CD4-positive, alpha-beta T cell (primary cell): ENCODE results near the gene RUNX1. TPM values are rescaled to one million over a fixed set of nuclear protein-coding genes. Genes with fewer than 3 reads are reported as not detected.

Experiments used
- ATAC-seq: fragments of 200-7000 bp; cut with Tn5 transposase; one replicate; pipeline ENCODE4 v1.10.0; 2022; ENCODE audit warnings: mild to moderate bottlenecking; ENCODE audit not compliant: poor library complexity
- CTCF ChIA-PET: fragments of 350-600 bp; sonication (Branson Sonifier 250); formaldehyde crosslinking; loops from one replicate; lab custom pipeline; 2021; ENCODE audit warnings: antibody characterized with exemption, inconsistent platforms; lab: Charles Lee
- POLR2A ChIA-PET: fragments of 350-600 bp; sonication (Branson Sonifier 250); formaldehyde crosslinking; loops from one replicate; lab custom pipeline; 2021; ENCODE audit warnings: antibody characterized with exemption, inconsistent platforms; lab: Charles Lee
- DNase-seq, 14 experiments: peaks; one replicate each; pipeline ENCODE4 v3.0.0-alpha.2; 2013 to 2020; ENCODE audit warnings: mixed read lengths in 2 of 14
- H3K27ac ChIP-seq, 2 donors: one replicate each; pipeline versions ENCODE4 v1.5.1 to v1.7.0; 2013; ENCODE audit warnings: low read length in 2 of 2, low read depth in 1 of 2, mild to moderate bottlenecking in 1 of 2
- H3K27me3 ChIP-seq, 2 experiments: 1 replicate in 1 of 2; 2 replicates in 1 of 2; pipeline versions ENCODE4 v1.6.1 to v1.7.0; 2013; ENCODE audit warnings: low read length in 2 of 2, control low read depth in 1 of 2, mild to moderate bottlenecking in 1 of 2, moderate library complexity in 1 of 2; ENCODE audit not compliant: insufficient read depth in 2 of 2, control insufficient read depth in 1 of 2
- H3K36me3 ChIP-seq: one replicate; pipeline ENCODE4 v1.6.1; 2013; ENCODE audit warnings: low read length, control low read depth; ENCODE audit not compliant: insufficient read depth
- H3K4me1 ChIP-seq: one replicate; pipeline ENCODE4 v1.6.1; 2013; ENCODE audit warnings: low read length, control low read depth; ENCODE audit not compliant: insufficient read depth
- H3K4me3 ChIP-seq: one replicate; pipeline ENCODE4 v1.5.1; 2013; ENCODE audit warnings: mild to moderate bottlenecking, low read length, moderate library complexity
- H3K9me3 ChIP-seq, 2 experiments: 1 replicate in 1 of 2; 2 replicates in 1 of 2; pipeline versions ENCODE4 v1.6.1 to v1.7.0; 2013; ENCODE audit warnings: low read length in 2 of 2, mild to moderate bottlenecking in 2 of 2, control low read depth in 1 of 2, moderate library complexity in 1 of 2; ENCODE audit not compliant: control insufficient read depth in 1 of 2, insufficient read depth in 1 of 2
- H3K27ac Mint-ChIP-seq: one replicate; pipeline ENCODE4 v1.8.0; 2020; ENCODE audit warnings: mixed read lengths
- H3K27me3 Mint-ChIP-seq: one replicate; pipeline ENCODE4 v1.8.0; 2021; ENCODE audit warnings: mixed read lengths
- H3K36me3 Mint-ChIP-seq: one replicate; pipeline ENCODE4 v1.8.0; 2021; ENCODE audit warnings: low read depth, mixed read lengths
- H3K4me1 Mint-ChIP-seq: one replicate; pipeline ENCODE4 v1.8.0; 2021; ENCODE audit warnings: low read depth, mixed read lengths
- H3K4me3 Mint-ChIP-seq: one replicate; pipeline ENCODE4 v1.8.0; 2020; ENCODE audit warnings: mild to moderate bottlenecking, mixed read lengths
- H3K9me3 Mint-ChIP-seq: one replicate; pipeline ENCODE4 v1.8.0; 2020; ENCODE audit warnings: mixed read lengths
- CTCF ChIP-seq: fragments of 200-600 bp; IDR thresholded peaks from one replicate; pipeline ENCODE4 v1.8.0; 2022; ENCODE audit warnings: antibody characterized with exemption, mild to moderate bottlenecking
- intact Hi-C, 2 experiments: fragments of 100-400 bp; cut with DNase I in 1 of 2; cut with micrococcal nuclease in 1 of 2; formaldehyde crosslinking; loops; one replicate each; pipeline versions ENCODE4 v1.15.1 to v1.9.0; 2023 to 2025; cut with DNase I, micrococcal nuclease
- total RNA-seq, 174 experiments: library from RNA in 2 of 174; stranded (reverse) in 2 of 174; gene quantifications; one replicate each; pipeline ENCODE4 v1.2.3 and lab custom pipeline; 2021 to 2026

RUNX1 gene
- total RNA-seq, 2 experiments from 2014 or later: 71.7 to 74.3 TPM

GRCh38 chr21:34802180-34802899 is 246.8 kb downstream of the RUNX1 start:
- H3K9me3 Mint-ChIP-seq: no peaks in the 10 kb centered on the region
- peak overlapping the region; percentile 64 for H3K27ac Mint-ChIP-seq
- Histone ChIP-seq H3K4me3 (no peak overlapping the region), H3K27me3 (no peaks in the 10 kb centered on the region), H3K4me1 (peaks cover 3% of the 10 kb centered on the region), H3K9me3 (no peaks in the 10 kb centered on the region), H3K36me3 (peaks cover 56% of the 10 kb centered on the region), H3K27ac (no peak overlapping the region)
- TF ChIP-seq CTCF: no peak
- intact Hi-C loops: loop anchor here in 1 of 2 experiments (10.0 kb wide), 1 partner anchor 812 kb away; no protein-coding TSS in a partner anchor
- peaks cover 90% of the 10 kb centered on the region for H3K36me3 Mint-ChIP-seq
- no peaks in the 10 kb centered on the region for H3K27me3 Mint-ChIP-seq
- DNase-seq (no peak), ATAC-seq (no peak)
- ChIA-PET CTCF (no interaction called here), POLR2A (no interaction called here)
- no peak overlapping the region for H3K4me3 Mint-ChIP-seq
- H3K4me1 Mint-ChIP-seq: peaks cover 26% of the 10 kb centered on the region

- POLR2A ChIA-PET: no interaction called here
- CTCF ChIA-PET: interaction anchor here (1.2 kb wide), 1 partner anchor 85 kb away, joined by 3 read pairs; no protein-coding TSS in a partner anchor
- H3K27me3 Mint-ChIP-seq: no peaks in the 10 kb centered on the region
- Histone ChIP-seq H3K27ac (no peak overlapping the region), H3K9me3 (no peaks in the 10 kb centered on the region), H3K4me1 (no peaks in the 10 kb centered on the region), H3K27me3 (no peaks in the 10 kb centered on the region), H3K4me3 (no peak overlapping the region), H3K36me3 (peaks cover 59% of the 10 kb centered on the region)
- no peak overlapping the region for H3K4me3 Mint-ChIP-seq
- peak overlapping the region; percentile 29 for H3K27ac Mint-ChIP-seq
- no peak for ATAC-seq
- H3K4me1 Mint-ChIP-seq: peaks cover 21% of the 10 kb centered on the region
- intact Hi-C loops: loop anchor here (2.0 to 10.0 kb wide), 2 partner anchors 599 to 813 kb away; no protein-coding TSS in a partner anchor
- DNase-seq: peak in 3 of 14 experiments; percentile 23 to 46 (median 38)
- peaks cover 90% of the 10 kb centered on the region for H3K36me3 Mint-ChIP-seq
- H3K9me3 Mint-ChIP-seq: no peaks in the 10 kb centered on the region
- TF ChIP-seq CTCF: no peak
These were observed 247.5 kb downstream of the RUNX1 start for GRCh38 chr21:34801519-34802132.

GRCh38 chr21:34800797-34801518 is 248.1 kb downstream of the RUNX1 start:
- Histone ChIP-seq H3K27me3 (no peaks in the 10 kb centered on the region), H3K9me3 (no peaks in the 10 kb centered on the region), H3K4me1 (no peaks in the 10 kb centered on the region), H3K4me3 (no peak overlapping the region), H3K27ac (peak overlapping the region in 1 of 2 donors; percentile 11), H3K36me3 (peaks cover 62% of the 10 kb centered on the region)
- intact Hi-C loops: loop anchor here (2.0 to 10.0 kb wide), 2 partner anchors 600 to 814 kb away; no protein-coding TSS in a partner anchor
- ChIA-PET CTCF (interaction anchor here (1.2 kb wide), 1 partner anchor 85 kb away, joined by 3 read pairs; no protein-coding TSS in a partner anchor), POLR2A (no interaction called here)
- H3K27me3 Mint-ChIP-seq: no peaks in the 10 kb centered on the region
- peaks cover 92% of the 10 kb centered on the region for H3K36me3 Mint-ChIP-seq
- DNase-seq (peak in 1 of 14 experiments; percentile 24), ATAC-seq (no peak)
- H3K4me3 Mint-ChIP-seq: no peak overlapping the region
- H3K27ac Mint-ChIP-seq: peak overlapping the region; percentile 5
- H3K4me1 Mint-ChIP-seq: peaks cover 15% of the 10 kb centered on the region
- TF ChIP-seq CTCF: no peak
- no peaks in the 10 kb centered on the region for H3K9me3 Mint-ChIP-seq
